SH-SY5Y (cell line): Measurements from ENCODE around the gene ZNF205.

Source experiments
- GATA2 ChIP-seq: IDR thresholded peaks from 2 replicates; pipeline ENCODE4 v1.6.1; 2011; ENCODE audit warnings: mild to moderate bottlenecking, low read depth, low read length
- GATA3 ChIP-seq: IDR thresholded peaks from 2 replicates; pipeline ENCODE4 v1.6.1; 2011; ENCODE audit warnings: low read depth, mild to moderate bottlenecking, low read length, moderate library complexity

ZNF205 gene

GRCh38 chr16:3098459-3099394, 13.7 kb upstream of the ZNF205 start, which contains the start of gene ZSCAN10:
ZSCAN10 (minus strand) TSS chr16:3099294; CDS start chr16:3092937, 6,357 bp downstream.
- TF ChIP-seq GATA2 (no peak), GATA3 (no peak)

DNA sequence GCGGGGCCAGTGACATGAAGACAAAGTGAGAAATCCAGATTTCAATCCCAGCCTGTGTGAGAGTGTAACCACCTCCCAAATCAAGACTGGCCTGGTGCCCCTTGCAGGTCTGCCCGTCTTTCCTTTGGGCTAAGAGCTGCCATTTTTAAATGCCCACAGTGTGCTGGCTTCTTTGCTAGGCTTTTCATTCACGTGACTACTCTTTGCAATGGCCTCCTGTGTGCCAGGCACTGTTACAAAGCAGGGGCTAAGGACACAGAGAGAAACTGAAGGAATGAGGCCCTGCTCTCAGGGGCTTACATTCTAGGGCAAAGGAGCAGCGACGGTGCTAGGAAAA, 13.0 kb upstream of the ZNF205 start:
- TF ChIP-seq GATA3 (no peak), GATA2 (no peak)

DNA sequence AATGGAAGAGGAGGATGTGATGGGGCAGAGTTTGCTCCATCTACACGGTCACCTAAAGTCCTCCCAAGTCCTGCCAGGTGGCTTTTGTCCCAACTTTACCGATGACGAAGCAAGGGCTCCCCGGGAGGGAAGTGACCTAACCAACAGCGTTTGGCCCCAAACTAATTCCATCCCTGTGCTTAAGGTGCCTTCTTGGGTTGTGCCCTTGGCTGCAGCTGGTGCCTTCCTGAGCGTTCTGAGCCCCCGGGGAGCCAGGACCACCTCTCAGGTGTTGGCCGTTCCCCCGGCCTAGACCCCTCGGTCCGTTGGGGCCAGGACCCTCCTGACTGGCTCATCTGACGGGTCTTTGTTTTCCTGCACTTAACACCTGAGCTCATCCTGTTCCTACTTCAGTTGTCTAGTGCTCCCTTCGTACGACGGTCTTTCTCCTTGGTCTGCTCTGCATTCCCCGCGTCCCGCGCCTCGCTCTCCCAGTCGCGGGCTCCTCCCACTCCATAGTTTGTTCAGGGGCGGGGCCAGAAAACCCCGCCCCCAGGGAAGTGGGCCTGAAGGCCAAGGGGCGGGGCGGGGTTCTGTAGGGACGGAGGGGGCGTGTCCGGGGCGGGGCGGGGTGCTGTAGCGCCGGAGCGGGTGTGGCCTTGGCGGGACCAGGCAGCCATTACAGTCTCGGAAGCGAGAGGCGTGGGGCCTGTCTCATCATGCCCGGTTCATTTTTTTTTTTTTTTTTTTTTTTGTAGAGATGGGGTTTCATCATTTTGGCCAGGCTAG, 12.5 kb upstream of the ZNF205 start:
- TF ChIP-seq GATA2 (no peak), GATA3 (no peak)

DNA sequence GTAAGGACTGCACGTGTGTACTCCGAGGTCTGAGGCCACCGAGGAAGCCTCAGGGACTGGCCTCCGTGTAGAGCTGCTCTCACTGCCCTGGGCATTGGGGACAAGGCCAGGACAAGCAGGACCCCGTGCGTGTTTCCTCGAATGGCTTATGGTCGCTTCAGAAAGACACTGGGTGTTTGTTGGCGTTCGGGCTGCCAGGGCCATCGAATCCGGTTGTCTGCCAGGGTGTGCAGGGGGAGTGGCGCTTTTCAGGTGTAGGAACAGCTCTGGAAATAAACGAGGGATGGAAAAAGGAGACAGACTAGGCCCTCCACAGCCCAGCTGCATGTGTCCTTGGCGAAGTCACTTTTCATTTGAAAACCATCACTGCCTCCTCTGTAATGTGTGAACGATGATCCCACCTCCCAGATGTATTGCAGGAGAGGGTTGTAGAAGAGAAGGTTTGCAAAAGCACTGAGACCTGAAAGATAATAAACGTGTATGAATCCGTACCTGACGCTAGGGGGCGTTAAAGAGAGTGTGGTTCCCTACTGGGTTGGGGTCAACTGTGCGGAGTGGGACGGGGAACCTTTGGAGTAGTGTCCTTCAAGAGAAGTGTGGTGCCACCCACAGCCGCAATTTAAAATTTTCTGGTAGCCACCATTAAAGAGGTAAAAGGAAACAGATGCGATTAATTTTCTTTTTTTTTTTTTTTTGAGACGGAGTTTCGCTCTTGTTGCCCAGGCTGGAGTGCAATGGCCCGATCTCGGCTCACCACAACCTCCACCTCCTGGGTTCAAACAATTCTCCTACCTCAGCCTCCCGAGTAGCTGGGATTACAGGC, 11.2 kb upstream of the ZNF205 start:
- no peak for TF ChIP-seq GATA2
- no peak for TF ChIP-seq GATA3

DNA sequence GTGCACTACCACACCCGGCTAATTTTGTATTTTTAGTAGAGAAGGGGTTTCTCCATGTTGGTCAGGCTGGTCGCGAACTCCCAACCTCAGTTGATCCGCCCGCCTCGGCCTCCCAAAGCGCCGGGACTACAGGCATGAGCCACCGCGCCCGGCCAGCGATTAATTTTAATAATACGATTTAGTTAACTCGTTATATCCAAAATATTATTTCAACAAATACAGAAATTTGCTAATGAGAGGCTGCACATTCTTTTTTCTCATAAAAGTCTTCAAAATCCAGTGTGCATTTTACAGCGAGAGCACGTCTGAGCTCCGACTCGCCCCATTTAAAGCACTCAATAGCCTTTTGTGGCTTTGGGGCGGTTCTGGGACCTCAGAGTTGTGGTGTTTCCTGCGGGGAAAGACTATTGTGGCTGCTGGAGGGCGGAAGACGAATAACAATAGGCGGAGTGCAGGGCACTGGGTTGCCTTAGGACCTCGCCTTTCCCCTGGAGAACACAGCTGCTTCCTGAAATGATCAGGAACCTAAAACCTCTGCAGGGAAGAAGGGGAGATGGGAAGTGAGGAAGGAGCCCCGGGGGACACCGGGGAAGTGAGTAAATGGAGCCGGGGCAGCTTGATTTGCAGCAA, 10.4 kb upstream of the ZNF205 start:
- TF ChIP-seq GATA2 (no peak), GATA3 (no peak)

GRCh38 chr16:3106205-3106928, 6.0 kb upstream of the ZNF205 start:
- no peak for TF ChIP-seq GATA3
- no peak for TF ChIP-seq GATA2

DNA sequence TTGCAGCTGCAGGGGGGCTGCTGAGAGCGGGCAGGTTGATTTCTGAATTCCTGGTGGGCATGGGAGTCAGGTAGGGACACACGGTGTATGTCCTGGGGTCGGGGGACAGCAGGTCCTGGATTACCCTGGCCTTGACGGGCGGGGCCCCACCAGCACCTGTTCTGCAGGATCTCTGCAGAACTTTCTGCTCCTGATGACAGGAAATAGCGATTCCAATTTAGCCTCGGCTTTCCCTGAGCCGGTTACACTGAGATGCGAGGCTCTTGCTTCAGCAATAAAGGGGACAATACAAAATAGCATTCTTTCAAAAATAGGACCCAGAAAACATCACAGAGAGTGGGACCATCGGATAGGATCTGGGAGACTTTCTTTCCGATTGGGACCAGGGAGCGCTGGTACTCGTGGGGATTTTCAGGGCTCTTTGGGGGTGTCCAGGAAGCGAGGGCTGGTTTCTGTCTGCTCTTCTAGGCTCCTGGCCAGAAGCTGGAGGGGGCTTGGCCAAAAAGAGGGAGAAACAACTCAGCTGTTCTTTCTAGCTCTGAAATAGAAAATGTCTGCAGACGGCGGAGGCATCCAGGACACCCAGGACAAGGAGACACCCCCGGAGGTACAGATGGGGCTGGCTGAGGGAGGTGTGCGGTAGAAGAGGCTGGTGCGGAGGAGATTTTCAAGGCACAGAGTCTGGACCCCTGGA, 642 bp downstream of the ZNF205 start:
- no peak for TF ChIP-seq GATA2
- TF ChIP-seq GATA3, result no peak

- no peak for TF ChIP-seq GATA3
- no peak for TF ChIP-seq GATA2
These were observed 1.5 kb downstream of the ZNF205 start for GRCh38 chr16:3113765-3114479.

- TF ChIP-seq GATA3, result no peak
- no peak for TF ChIP-seq GATA2
These were observed 2.6 kb downstream of the ZNF205 start for GRCh38 chr16:3115003-3115402.

DNA sequence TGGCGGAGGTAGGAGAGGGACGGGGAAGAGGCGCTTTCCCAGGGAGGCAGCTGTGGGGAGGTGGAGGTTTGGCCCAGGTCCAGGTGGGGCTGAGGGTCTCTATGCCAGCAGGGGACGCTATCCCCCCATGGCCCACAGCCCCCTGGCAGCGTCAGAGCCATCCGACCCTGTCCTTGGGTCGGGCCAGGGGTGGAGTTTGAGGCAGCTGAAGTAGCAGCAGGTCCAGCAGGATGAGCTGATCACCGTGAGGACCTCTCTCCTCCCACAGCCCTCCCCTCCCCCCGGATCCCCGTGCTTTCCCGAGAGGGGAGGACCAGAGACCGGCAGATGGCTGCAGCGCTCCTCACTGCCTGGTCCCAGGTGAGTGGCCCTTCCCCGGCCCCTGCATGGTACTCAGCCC, 3.2 kb downstream of the ZNF205 start:
- TF ChIP-seq GATA2 (no peak), GATA3 (no peak)

- TF ChIP-seq GATA3 (no peak), GATA2 (no peak)
These were observed 5.9 kb downstream of the ZNF205 start for GRCh38 chr16:3118204-3118790.
